Gastrocnemius medialis (tissue), 4 donors: ENCODE data around the gene AQP12A. TPM values are rescaled to one million over a fixed set of nuclear protein-coding genes. Genes with fewer than 3 reads are reported as not detected.

Experiments
- ATAC-seq, 2 donors: fragments of 150-250 bp; one replicate each; pipeline ENCODE4 v1.9.1; 2016
- DNase-seq, 2 donors: peaks; one replicate each; pipeline ENCODE4 v3.0.0-alpha.2; 2019
- H3K27ac ChIP-seq, 4 donors: fragments of 200-600 bp; sonication (generic); 1 replicate in 1 of 4; 2 replicates in 3 of 4; pipeline ENCODE4 v1.5.1; 2016 to 2018; ENCODE audit warnings: mild to moderate bottlenecking in 2 of 4, moderate library complexity in 1 of 4
- H3K27me3 ChIP-seq, 3 donors: fragments of 200-600 bp; sonication (generic) in 2 of 3; 1 replicate in 1 of 3; 2 replicates in 2 of 3; pipeline versions ENCODE4 v1.5.1 to v1.6.0; 2016 to 2019; ENCODE audit warnings: mild to moderate bottlenecking in 1 of 3, moderate library complexity in 1 of 3
- H3K36me3 ChIP-seq, 2 donors: fragments of 200-600 bp; sonication (generic) in 1 of 2; one replicate each; pipeline ENCODE4 v1.5.1; 2017 to 2018
- H3K4me1 ChIP-seq, 2 donors: fragments of 200-600 bp; sonication (generic) in 1 of 2; one replicate each; pipeline ENCODE4 v1.5.1; 2016 to 2017; ENCODE audit warnings: mild to moderate bottlenecking in 2 of 2
- H3K4me3 ChIP-seq, 4 donors: fragments of 200-600 bp; sonication (generic) in 3 of 4; 1 replicate in 1 of 4; 2 replicates in 3 of 4; pipeline ENCODE4 v1.5.1; 2016 to 2019; ENCODE audit warnings: mild to moderate bottlenecking in 2 of 4
- H3K9me3 ChIP-seq, 3 donors: fragments of 200-600 bp; sonication (generic) in 2 of 3; 1 replicate in 1 of 3; 2 replicates in 2 of 3; pipeline ENCODE4 v1.5.1; 2016 to 2019
- POLR2A ChIP-seq, 2 donors: fragments of 450-650 bp; IDR thresholded peaks; one replicate each; pipeline ENCODE4 v1.6.1; 2017; ENCODE audit warnings: antibody characterized with exemption in 2 of 2, mild to moderate bottlenecking in 2 of 2, moderate library complexity in 2 of 2
- in situ Hi-C, 4 donors: fragments of 200-750 bp; cut with MboI; loops; one replicate each; pipeline versions ENCODE4 v1.15.0 to v1.8.0; 2017; ENCODE audit warnings: low sequenced_read_pairs in 4 of 4
- intact Hi-C: fragments of 100-400 bp; cut with DNase I; formaldehyde crosslinking; loops from one replicate; pipeline ENCODE4 v1.15.1; 2023; ENCODE audit warnings: low total_unique reads
- total RNA-seq, 4 donors: library from RNA; depleted of rRNA; stranded (reverse); fragments of >200 nt; gene quantifications; one replicate each; pipeline versions ENCODE4 v1.1.0 to v1.2.3, GENCODE V29; 2016
- TF ChIP-seq, protein P1 (sequence below), 5 experiments: fragments of 450-650 bp in 3 of 5; fragments of 200-600 bp in 2 of 5; sonication (generic) in 2 of 5; IDR thresholded peaks in 4 of 5; conservative IDR thresholded peaks in 1 of 5; 1 replicate in 4 of 5; 2 replicates in 1 of 5; pipeline ENCODE4 v1.5.1; 2016 to 2019; ENCODE audit warnings: antibody characterized with exemption in 5 of 5, mild to moderate bottlenecking in 3 of 5, moderate library complexity in 3 of 5

Gene AQP12A
- total RNA-seq, 4 donors from 2014 or later: not detected

DNA sequence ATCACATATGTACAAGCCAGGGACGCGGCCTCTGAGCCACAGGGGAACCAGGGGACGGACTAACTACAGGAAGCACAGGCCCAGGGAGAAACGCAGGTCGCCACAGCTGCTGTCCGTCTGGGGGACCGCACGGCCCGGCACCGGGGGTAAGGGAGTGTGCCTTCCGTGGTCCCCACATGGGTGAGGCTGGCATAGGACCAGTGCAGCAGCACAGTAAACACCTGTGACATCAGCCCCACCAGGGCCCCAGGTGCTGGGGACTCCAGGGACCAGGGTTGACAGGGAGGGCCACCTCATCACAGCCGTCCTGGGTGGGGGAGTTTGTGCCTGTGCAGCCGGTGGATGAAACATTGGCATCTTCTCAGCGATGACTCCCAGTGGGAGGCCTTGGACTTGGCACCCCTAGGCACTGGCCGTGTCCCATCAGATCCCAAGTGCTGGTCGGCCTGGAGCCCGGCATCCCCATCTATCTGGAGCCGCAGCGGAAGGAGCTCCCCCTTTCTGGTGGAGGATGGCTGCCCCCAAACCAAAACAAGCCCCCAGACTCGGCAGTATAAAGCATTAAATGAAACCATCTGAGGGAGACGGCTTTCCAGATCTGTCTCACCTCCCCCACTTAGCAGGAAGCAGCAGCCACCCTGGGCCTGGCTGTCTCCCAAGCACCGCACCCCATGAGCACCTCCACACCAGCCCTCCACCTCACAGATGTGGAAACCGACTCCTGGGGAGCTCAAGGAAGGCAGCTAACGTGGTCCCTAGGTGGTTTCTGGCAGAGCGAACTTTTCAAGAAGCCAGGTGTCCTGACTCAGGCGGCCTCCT is 22.5 kb downstream of the AQP12A start:
- no peak overlapping the region for H3K4me3 ChIP-seq
- H3K36me3 ChIP-seq: no peaks in the 10 kb centered on the region
- DNase-seq (no peak), ATAC-seq (no peak)
- in situ Hi-C loops (loop anchor here in 3 of 4 donors (25.0 kb wide), 1 partner anchor 202 kb away; no protein-coding TSS in a partner anchor), intact Hi-C loops (no loop called here)
- TF ChIP-seq, protein P1, sequence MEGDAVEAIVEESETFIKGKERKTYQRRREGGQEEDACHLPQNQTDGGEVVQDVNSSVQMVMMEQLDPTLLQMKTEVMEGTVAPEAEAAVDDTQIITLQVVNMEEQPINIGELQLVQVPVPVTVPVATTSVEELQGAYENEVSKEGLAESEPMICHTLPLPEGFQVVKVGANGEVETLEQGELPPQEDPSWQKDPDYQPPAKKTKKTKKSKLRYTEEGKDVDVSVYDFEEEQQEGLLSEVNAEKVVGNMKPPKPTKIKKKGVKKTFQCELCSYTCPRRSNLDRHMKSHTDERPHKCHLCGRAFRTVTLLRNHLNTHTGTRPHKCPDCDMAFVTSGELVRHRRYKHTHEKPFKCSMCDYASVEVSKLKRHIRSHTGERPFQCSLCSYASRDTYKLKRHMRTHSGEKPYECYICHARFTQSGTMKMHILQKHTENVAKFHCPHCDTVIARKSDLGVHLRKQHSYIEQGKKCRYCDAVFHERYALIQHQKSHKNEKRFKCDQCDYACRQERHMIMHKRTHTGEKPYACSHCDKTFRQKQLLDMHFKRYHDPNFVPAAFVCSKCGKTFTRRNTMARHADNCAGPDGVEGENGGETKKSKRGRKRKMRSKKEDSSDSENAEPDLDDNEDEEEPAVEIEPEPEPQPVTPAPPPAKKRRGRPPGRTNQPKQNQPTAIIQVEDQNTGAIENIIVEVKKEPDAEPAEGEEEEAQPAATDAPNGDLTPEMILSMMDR (IDR thresholded peaks at IDR 0.05 in 4 of 5, conservative IDR thresholded peaks at IDR 0.05 in 1 of 5): no peak
- no peak for TF ChIP-seq POLR2A (IDR thresholded peaks at IDR 0.05)
- H3K27me3 ChIP-seq: peaks cover 0 to 9% (median 0%) of the 10 kb centered on the region in 3 donors
- H3K4me1 ChIP-seq: no peaks in the 10 kb centered on the region
- H3K27ac ChIP-seq: no peak overlapping the region
- no peaks in the 10 kb centered on the region for H3K9me3 ChIP-seq

DNA sequence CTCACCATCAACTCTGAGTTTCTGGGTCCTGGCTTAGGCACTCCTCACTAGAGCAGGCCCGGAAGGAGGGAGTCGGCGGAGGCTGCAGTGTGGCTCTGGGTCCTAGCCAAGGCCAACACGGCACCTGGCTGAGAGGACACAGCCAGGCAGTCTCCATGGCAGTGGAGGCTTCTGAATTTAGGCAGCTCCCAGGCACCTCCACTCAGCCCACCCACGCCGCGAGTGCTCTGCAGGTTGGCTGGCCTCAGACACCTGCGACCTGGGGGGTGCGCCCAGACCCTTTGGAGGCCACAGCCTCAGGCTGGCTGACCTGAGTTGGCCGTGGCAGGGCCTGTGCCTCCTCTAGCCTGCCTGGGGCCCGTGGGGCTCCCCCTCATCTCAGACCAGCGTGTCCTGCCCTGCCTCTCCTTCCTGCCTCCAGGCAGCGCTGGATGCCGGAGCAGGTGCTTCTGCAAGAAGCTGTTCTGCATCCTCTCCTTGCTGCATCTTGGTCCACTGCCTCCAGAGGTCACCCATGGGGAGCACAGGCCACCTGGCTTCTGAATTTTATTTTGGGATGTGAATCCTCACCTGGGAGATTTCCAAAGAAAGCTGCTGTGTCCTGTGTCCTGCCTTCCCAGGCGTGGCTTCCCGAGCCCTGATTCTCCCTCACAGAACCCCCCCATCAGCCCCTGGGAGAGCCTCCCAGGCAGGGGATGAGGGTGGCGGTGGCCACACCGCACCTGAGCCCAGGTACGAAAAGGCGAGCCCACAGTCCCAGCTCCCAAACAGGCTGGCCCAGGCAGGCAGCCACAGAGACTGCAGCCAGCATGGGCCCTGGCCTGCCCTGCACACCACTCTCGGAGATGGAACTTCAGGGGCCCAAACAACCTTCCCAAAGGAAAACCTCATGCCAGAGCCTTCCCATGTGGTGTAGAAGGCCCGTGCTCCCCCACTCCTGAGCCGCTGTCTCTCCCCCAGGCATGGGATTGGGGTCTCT is 23.4 kb downstream of the AQP12A start:
- TF ChIP-seq, protein P1 (IDR thresholded peaks at IDR 0.05 in 4 of 5, conservative IDR thresholded peaks at IDR 0.05 in 1 of 5): no peak
- TF ChIP-seq POLR2A (IDR thresholded peaks at IDR 0.05): no peak
- Histone ChIP-seq H3K36me3 (no peaks in the 10 kb centered on the region), H3K4me1 (no peaks in the 10 kb centered on the region), H3K9me3 (no peaks in the 10 kb centered on the region), H3K27ac (no peak overlapping the region), H3K4me3 (no peak overlapping the region), H3K27me3 (peaks cover 0 to 2% (median 0%) of the 10 kb centered on the region in 3 donors)
- no peak for ATAC-seq
- in situ Hi-C loops: loop anchor here in 3 of 4 donors (25.0 kb wide), 1 partner anchor 203 kb away; no protein-coding TSS in a partner anchor
- no peak for DNase-seq
- intact Hi-C loops: no loop called here

DNA sequence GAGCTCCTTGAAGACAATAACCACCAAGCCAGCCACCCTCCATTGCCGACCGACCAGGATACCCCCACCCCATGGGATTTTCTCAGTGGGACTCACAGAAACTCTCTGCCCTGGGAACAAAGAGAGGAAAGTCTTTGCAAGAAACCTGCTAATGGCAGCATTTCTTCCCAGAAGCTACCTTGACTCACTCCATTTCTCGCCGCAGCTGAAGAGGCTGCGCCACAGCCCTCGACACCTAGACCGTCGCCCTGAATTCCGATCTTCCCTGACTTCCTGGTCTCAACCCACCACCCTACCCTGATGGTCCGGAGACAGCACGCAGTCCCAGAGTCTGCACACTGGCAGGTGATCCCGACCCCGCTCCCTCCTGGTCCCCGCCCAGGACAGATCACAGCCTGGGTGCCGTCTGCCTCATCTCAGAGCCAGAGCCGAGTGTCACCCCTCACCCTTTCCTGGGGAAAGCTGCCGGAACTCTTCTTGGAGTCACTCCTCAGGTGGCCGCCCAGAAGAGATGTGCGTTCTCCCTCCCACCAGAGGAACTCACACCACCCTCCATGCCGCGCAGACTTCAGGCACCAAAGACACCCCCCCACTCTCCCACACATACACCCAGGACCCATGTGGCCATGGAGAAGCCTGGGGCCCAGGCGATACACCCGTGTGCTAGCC is 24.6 kb downstream of the AQP12A start:
- H3K4me3 ChIP-seq: no peak overlapping the region
- H3K9me3 ChIP-seq: no peaks in the 10 kb centered on the region
- intact Hi-C loops (no loop called here), in situ Hi-C loops (loop anchor here in 3 of 4 donors (25.0 kb wide), 1 partner anchor 204 kb away; no protein-coding TSS in a partner anchor)
- ATAC-seq (no peak), DNase-seq (no peak)
- no peaks in the 10 kb centered on the region for H3K27me3 ChIP-seq
- no peak for TF ChIP-seq POLR2A (IDR thresholded peaks at IDR 0.05)
- TF ChIP-seq, protein P1 (IDR thresholded peaks at IDR 0.05 in 4 of 5, conservative IDR thresholded peaks at IDR 0.05 in 1 of 5): no peak
- no peaks in the 10 kb centered on the region for H3K36me3 ChIP-seq
- no peak overlapping the region for H3K27ac ChIP-seq
- H3K4me1 ChIP-seq: no peaks in the 10 kb centered on the region

DNA sequence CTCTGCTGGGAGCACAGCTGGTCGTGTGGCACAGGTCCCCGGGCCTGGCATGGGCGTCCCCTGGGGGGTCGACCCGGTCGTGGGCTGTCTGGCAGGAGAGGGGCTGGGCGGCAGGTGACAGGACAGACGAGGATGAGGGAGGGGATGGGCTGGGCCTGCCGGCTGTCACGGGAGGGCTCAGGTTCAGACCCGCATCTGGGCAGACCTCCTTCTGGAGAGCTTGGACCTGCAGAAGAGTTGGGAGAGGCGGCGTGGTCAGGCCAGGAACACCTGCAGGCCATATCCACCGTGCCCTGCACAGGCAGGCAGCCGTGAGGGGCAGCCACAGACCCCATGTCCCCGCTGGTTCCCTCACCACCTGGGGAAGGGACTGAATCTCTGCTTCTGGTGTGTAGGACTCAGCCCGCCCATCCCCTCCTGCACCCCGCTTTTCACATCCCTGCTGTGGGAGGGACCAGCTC is 25.5 kb downstream of the AQP12A start:
- DNase-seq (no peak), ATAC-seq (no peak)
- intact Hi-C loops (no loop called here), in situ Hi-C loops (loop anchor here in 3 of 4 donors (25.0 kb wide), 1 partner anchor 205 kb away; no protein-coding TSS in a partner anchor)
- Histone ChIP-seq H3K36me3 (no peaks in the 10 kb centered on the region), H3K27ac (no peak overlapping the region), H3K27me3 (no peaks in the 10 kb centered on the region), H3K4me3 (no peak overlapping the region), H3K4me1 (no peaks in the 10 kb centered on the region), H3K9me3 (no peaks in the 10 kb centered on the region)
- no peak for TF ChIP-seq POLR2A (IDR thresholded peaks at IDR 0.05)
- TF ChIP-seq, protein P1 (IDR thresholded peaks at IDR 0.05 in 4 of 5, conservative IDR thresholded peaks at IDR 0.05 in 1 of 5): no peak
